K562 (cell line): ENCODE measurements around the gene IDI2. TPM values are rescaled to one million over a fixed set of nuclear protein-coding genes. Genes with fewer than 3 reads are reported as not detected.
A peak's percentile ranks its signal among the peaks of the same experiment; 100 is the strongest.

Source experiments
- ELF2 ChIP-seq: fragments of 250-450 bp; sonication (Bioruptor Pico); IDR thresholded peaks from 2 replicates; pipeline ENCODE4 v1.5.0; 2021; ENCODE audit warnings: mild to moderate bottlenecking
- JUN ChIP-seq, 2 experiments: sonication (generic) in 1 of 2; formaldehyde crosslinking in 1 of 2; IDR thresholded peaks; 2 replicates each; pipeline versions ENCODE4 v1.6.1 to v1.8.0; 2012 to 2022; ENCODE audit warnings: borderline replicate concordance in 2 of 2, mild to moderate bottlenecking in 2 of 2, improper control_type of control experiment in 1 of 2, low read depth in 1 of 2, low read length in 1 of 2, missing genetic modification reagents in 1 of 2
- MGA ChIP-seq: fragments of 450-650 bp; IDR thresholded peaks from 2 replicates; pipeline ENCODE4 v1.6.1; 2016; ENCODE audit warnings: mild to moderate bottlenecking, moderate library complexity
- PHB2 ChIP-seq: fragments of 450-650 bp; IDR thresholded peaks from 2 replicates; pipeline ENCODE4 v1.6.1; 2017; ENCODE audit warnings: low read depth
- U2AF2 ChIP-seq: fragments of 200-400 bp; formaldehyde crosslinking; optimal IDR thresholded peaks from 2 replicates; pipeline ENCODE3; 2017; ENCODE audit warnings: low read depth, mild to moderate bottlenecking, low read length
- ZBTB11 ChIP-seq, 3 experiments: fragments of 200-800 bp in 1 of 3; fragments of 250-450 bp in 1 of 3; fragments of 450-650 bp in 1 of 3; sonication (Bioruptor Pico) in 1 of 3; sonication (Bioruptor generic) in 1 of 3; formaldehyde crosslinking in 1 of 3; IDR thresholded peaks; 2 replicates each; pipeline versions ENCODE4 v1.6.1 to v1.8.0; 2016 to 2022; ENCODE audit warnings: mild to moderate bottlenecking in 2 of 3, missing genetic modification characterization in 2 of 3, missing compliant biosample characterization in 1 of 3, moderate library complexity in 1 of 3
- ZNF583 ChIP-seq: fragments of 250-450 bp; sonication (Bioruptor Pico); IDR thresholded peaks from 2 replicates; pipeline ENCODE4 v1.4.0; 2020
- polyA plus RNA-seq, 8 experiments: library from polyadenylated mRNA; depleted of rRNA in 4 of 8; stranded (reverse) in 5 of 8; unstranded in 3 of 8; fragments of >200 nt; fragmentation: Nextera tagmentation in 2 of 8; fragmentation: Illumina TruSeq in 1 of 8; extraction: Ambion mirVana in 2 of 8; extraction: Trizol in 1 of 8; gene quantifications; 2 replicates each; pipeline versions ENCODE4 v1.2.1 to v1.2.3, GENCODE V29; 2011 to 2014; ENCODE audit warnings: inconsistent platforms in 1 of 8, missing spikeins in 1 of 8
- total RNA-seq, 7 experiments: library from RNA; depleted of rRNA in 6 of 7; stranded (reverse); fragments of >200 nt in 6 of 7; fragmentation: Illumina TruSeq in 2 of 7; extraction: Trizol in 2 of 7; gene quantifications; 2 replicates each; pipeline versions ENCODE4 v1.2.1 to v1.2.3, GENCODE V29; 2011 to 2021; ENCODE audit warnings: low replicate concordance in 1 of 7
- TF ChIP-seq, protein P1 (sequence below): fragments of 450-650 bp; IDR thresholded peaks from 2 replicates; pipeline ENCODE4 v1.6.1; 2016; ENCODE audit warnings: antibody characterized with exemption

The IDI2 gene
- total and polyA plus RNA-seq, 9 of the 15 experiments (the other 6 are each of a cell fraction or from before 2014, with no cell fraction given) = not detected

GRCh38 chr10:987870-988666 is 37.6 kb downstream of the IDI2 start, which contains the start of gene GTPBP4 (continued):
- TF ChIP-seq MGA (peak; percentile 58), ZNF583 (no peak), ELF2 (CRISPR knock-in tag) (peak; percentile 90), U2AF2 (no peak), ZBTB11 (CRISPR knock-in tag; IDR thresholded peaks at IDR 0.05) (peak in 2 of 3 experiments; percentile 68 to 90; a peak in 4 of 6 replicates), PHB2 (no peak), JUN (IDR thresholded peaks at IDR 0.05; ENCODE audit: borderline replicate concordance, low read depth, low read length) (peak; percentile 59; the same call in 1 of the 2 replicates), JUN (CRISPR knock-in tag; IDR thresholded peaks at IDR 0.05; ENCODE audit: borderline replicate concordance) (no peak)
- TF ChIP-seq, protein P1, sequence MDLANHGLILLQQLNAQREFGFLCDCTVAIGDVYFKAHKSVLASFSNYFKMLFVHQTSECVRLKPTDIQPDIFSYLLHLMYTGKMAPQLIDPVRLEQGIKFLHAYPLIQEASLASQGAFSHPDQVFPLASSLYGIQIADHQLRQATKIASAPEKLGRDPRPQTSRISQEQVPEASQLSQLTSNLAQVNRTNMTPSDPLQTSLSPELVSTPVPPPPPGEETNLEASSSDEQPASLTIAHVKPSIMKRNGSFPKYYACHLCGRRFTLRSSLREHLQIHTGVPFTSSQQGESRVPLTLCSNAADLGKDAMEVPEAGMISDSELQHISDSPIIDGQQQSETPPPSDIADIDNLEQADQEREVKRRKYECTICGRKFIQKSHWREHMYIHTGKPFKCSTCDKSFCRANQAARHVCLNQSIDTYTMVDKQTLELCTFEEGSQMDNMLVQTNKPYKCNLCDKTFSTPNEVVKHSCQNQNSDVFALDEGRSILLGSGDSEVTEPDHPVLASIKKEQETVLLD = 0 out of 2 replicates have a peak, but pooled peaks have one; percentile 10
